RKO (cell line): Measurements from ENCODE around the gene ACHE.
A peak's percentile ranks its signal among the peaks of the same experiment; 100 is the strongest.

Source experiments
- DNase-seq: peaks from one replicate; pipeline ENCODE4 v3.0.0-alpha.2; 2016; ENCODE audit warnings: low spot score

Gene ACHE

DNA sequence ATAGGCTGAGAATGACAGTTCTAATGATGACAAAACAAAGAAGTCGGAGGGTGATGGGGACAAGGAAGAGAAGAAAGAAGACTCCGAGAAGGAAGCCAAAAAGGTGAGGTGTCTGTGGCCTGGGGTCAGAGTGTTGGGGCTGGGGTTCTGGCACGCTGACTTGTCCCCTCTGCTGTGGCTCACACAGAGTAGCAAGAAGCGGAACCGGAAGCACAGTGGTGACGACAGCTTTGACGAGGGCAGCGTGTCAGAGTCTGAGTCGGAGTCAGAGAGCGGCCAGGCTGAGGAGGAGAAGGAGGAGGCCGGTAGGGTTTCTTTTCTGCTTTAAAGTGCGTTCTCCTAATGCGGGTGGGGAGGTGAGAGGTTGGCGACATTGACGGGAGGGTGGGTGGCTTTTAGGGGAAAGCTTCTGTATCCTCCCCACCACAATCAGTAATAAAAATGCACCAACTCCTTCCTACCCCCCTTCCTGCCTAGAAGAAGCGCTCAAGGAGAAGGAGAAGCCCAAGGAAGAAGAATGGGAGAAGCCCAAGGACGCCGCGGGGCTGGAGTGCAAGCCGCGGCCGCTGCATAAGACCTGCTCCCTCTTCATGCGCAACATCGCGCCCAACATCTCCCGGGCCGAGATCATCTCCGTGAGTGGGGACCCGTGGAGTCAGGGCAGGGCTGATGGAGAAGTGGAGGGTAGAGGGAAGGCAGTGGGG lies 10.8 kb downstream of the ACHE start:
- no peak for DNase-seq

GRCh38 chr7:100882785-100883526 lies 12.7 kb downstream of the ACHE start:
- DNase-seq: no peak

DNA sequence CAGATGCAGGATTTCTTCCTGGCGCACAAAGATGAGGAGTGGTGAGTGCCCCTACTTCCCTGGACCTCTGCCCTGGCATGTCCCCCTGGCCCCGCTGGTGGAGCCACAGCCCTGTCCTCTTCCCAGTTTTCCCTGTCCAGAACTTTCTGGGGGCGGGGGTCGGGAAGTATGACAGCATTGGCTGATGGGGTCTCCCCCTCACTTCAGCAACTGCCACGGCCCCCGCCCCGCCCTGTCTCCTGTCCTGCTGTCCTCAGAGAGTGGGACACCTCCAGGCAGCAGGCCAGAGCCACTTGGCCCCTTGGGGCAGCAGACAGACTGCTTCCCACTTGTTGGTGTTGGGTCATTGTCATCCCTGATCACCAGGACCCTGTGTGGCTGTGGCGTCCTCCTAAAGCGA lies 13.5 kb downstream of the ACHE start:
- DNase-seq: no peak

GRCh38 chr7:100881136-100881535 lies 14.6 kb downstream of the ACHE start:
- no peak for DNase-seq

GRCh38 chr7:100880645-100881044 lies 15.0 kb downstream of the ACHE start:
- no peak for DNase-seq

GRCh38 chr7:100879685-100880261 lies 15.9 kb downstream of the ACHE start:
- no peak for DNase-seq

DNA sequence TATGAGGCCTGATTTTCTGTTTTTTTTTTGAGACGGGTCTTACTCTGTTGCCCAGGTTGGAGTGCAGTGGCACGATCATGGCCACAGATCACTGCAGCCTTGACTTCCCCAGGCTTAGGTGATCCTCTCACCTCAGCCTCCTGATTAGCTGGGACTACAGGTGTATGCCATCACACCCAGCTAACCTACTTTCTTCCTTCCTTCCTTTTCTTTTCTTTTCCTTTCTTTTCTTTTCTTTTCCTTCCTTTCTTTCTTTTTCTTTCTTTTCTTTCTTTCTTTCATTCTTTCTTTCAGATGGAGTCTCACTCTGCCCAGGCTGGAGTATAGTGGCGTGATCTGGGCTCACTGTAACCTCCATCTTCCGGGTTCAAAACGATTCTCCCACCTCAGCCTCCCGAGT lies 17.0 kb downstream of the ACHE start:
- DNase-seq: no peak

GRCh38 chr7:100878013-100878412 lies 17.7 kb downstream of the ACHE start:
- no peak for DNase-seq

DNA sequence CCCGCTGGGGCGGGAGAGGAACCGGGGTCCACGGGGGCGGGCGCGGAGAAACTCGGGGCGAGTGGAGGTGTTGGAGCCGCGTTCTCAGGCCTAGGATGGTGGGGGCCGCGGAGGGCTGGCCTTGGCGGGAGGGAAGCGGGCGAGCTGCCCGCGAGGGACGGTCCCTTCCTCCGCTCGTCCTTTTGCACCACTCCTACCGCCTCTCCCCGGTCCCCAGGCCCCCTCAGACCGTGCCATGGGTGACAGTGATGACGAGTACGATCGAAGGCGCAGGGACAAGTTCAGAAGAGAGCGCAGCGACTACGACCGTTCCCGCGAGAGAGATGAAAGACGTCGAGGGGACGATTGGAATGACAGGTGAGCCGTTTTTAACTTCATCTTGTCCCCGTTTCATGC lies 20.3 kb downstream of the ACHE start:
- DNase-seq: peak; percentile 55

DNA sequence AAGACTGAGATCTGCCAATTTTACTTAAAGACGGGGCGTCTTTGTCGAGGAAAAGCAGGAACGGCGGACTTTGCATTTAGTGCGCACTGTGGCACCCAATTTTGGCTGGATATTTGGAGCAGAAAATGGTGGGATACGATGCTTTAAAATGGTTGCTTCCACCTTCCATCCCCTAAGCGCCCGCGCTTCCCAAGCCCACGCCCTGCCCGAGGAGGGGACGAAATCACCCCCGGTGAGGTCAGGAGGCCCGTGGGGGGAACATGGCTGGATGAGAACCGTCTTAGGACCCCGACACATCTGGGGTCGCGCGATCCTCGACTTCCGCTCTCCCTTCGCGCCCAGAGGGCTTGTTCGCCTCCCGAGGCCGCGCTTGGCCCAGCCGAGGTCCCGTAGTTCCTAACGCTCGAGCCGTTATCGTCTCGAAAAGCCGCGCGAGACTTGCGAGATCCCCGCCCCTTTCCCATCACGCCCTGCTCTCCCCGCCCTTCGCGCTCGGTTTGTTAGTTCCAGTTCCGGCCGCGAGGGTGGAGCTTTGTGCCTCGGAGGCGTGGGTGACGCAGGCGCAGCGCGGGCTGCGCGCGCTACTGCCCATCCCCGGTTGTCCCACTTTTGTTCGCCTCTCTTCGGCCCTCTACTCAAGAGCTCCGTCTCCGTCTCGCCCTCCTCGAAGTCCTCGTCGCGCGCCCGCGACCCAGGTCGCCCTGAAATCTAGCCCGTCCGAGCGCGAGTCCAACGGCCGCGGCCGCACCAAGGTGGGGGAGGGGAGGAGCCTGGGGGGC lies 20.9 kb downstream of the ACHE start, which contains the start of gene SRRT:
TSS of gene SRRT (plus strand) at position 527 of the 779 bp plus-strand sequence. CDS start 488 bp downstream, outside the sequence.
- peak; percentile 99 for DNase-seq

- DNase-seq: peak; percentile 51
Observed at GRCh38 chr7:100874300-100874576, 21.4 kb downstream of the ACHE start.

- no peak for DNase-seq
Observed at GRCh38 chr7:100873599-100874299, 21.9 kb downstream of the ACHE start.

DNA sequence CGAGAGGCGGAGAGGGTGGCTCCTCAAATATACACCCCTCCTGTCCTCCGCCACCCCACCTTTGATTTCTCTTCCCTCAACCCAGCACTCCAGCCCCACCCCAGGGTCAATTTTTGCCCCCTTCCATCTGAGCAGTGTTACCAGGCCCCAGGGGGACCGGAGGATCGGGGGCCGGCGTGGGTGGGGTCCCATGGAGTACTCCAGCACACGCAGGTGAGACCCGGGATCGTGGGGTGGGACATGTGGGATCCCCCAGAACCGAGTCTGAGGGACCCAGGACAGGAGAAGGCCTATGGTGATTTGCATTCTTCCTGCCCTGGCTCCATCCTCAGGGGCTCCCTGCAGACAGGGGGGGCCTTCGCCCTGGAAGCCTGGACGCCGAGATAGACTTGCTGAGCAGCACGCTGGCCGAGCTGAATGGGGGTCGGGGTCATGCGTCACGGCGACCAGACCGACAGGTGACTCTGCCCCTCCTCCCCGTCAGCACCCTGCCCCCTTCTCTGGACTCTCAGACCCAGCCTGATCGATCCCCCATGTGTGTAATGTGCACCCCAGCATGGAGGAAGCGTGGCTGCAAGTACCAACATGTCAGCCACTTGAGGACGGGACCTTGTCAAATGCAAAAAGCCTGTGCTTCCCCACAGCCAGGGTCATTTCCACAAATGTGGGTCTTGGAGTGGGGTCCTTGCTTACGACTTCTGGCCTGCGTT lies 27.8 kb downstream of the ACHE start:
- DNase-seq: peak; percentile 53

DNA sequence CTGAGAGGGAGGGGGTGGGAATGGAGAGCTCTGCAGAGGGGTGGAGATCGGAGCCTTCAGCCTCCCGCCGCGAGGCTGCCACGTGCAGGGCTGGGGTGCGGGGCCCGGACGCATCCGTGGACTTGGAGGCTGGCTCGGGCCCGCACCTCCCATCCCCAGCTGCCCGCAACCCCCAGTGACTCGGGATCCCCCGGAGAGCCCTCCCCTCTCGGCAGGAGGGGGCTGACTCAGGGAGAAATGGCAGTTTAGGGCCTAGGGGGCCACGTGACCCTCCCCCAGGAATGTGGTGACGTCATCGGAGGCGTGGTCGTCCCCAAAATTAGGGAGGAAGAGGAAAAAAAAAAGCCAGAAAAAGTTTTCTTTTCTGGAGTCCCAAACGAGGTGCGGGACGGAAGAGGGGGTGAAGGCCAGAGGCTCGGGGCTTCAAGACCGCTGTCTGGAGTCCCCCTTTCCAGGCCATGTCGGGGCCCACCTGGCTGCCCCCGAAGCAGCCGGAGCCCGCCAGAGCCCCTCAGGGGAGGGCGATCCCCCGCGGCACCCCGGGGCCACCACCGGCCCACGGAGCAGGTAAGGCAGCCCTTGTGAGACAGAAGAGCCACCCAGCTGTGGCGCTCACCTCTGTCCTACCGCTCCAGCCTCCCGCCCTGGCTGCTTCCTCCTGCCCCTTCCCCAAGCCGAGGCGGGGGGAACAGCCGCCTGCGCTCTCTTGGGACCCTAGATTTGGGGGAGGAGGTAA lies 28.5 kb downstream of the ACHE start, which contains the start of gene TRIP6:
TSS of gene TRIP6 (plus strand) at position 348 of the 736 bp plus-strand sequence. CDS start at position 459, 111 bp downstream.
- DNase-seq: peak; percentile 96

GRCh38 chr7:100866729-100867039 lies 29.0 kb downstream of the ACHE start:
- no peak for DNase-seq

GRCh38 chr7:100865938-100866728 lies 29.6 kb downstream of the ACHE start:
- no peak for DNase-seq

DNA sequence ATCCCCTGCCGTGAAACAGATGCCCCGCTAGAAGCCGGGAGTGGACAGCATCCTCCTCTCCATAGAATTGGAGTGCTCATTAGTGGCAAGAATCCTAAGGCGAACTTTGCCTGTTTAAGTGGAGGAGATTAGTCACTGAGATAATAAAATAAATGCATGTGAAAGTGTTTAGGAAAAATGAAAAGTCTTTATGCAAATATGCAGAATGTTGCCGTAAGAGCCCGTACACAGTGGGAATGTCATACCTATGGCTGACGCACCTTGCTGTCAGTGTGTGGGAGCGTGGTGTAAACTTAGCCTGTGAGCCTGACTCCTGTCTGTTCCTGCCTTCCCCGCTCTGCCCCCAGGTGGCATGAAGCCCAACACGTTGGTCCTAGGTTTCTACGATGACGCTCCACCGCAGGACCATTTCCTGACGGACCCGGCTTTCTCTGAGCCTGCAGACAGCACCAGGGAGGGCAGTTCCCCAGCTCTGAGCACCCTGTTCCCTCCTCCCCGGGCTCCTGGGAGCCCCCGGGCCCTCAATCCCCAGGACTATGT lies 30.2 kb downstream of the ACHE start:
- DNase-seq: no peak

DNA sequence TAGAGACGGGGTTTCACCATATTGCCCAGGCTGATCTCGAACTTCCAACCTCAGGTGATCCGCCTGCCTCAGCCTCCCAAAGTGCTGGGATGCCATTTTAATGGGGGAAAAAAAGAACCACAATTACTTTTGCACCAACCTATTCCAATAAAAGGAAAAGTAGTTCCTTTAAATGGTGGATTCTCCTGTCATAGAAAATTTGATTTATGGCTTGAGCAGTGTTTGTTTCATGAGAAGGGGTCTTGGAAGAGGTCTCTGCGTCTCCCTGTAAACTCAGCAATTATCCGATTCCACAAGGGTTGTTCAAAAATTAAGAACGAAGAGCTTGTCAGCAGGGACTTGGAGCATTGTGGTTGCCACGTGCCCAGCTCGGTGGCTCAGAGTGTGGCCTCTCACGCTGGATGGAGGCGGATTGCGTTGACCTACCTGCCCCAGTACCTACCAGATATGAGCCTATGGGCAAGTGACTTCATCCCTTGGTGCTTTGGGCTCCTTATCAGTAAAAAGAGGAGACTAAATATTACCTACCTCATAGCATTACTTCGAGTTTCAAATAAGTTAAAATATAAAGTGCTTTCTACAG lies 31.3 kb downstream of the ACHE start:
- DNase-seq: no peak

DNA sequence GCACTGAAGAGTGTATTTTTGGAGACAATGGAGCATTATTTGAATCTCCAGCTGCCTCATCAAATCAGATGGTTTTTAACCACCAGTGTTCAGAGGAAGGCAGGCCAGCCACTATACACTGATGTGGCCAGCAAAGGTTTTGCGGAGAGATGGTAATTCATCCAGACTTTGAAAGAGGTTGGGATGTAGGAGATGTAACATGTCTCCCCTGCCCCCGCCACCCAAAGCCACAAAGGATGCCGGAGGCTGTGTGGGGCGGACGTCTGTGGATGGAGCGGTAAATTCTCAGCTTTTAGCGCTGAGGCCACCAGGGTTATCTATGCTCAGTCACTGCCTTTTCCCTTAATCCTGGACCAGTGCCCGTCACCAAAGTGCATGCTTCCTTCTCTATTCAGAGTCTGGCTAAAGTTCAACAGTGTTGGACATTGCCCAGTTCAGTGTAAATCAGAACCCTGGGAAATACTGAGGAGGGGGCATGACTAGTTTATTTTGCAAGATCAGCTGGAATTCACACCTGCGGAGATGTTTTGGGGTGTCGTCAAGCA lies 32.2 kb downstream of the ACHE start:
- no peak for DNase-seq
